Neural cell (in vitro differentiated cells): Measurements from ENCODE around the gene ZBP1. TPM values are rescaled to one million over a fixed set of nuclear protein-coding genes. Genes with fewer than 3 reads are reported as not detected.

ENCODE experiments used
- H2AFZ ChIP-seq: fragments of 200-600, 300-800 bp; sonication (generic), shearing (Covaris generic); 2 replicates; pipeline ENCODE4 v1.6.0; 2014; ENCODE audit warnings: low read depth, mild to moderate bottlenecking, antibody characterized with exemption, low read length, moderate library complexity
- H3F3A ChIP-seq: fragments of 200-600 bp; shearing (Covaris generic); 2 replicates; pipeline ENCODE4 v1.6.1; 2016; ENCODE audit warnings: mild to moderate bottlenecking, moderate library complexity, mixed read lengths, antibody characterized with exemption, low read length; ENCODE audit not compliant: insufficient read depth, poor library complexity, severe bottlenecking
- H3K27ac ChIP-seq: fragments of 200-600, 300-800 bp; sonication (generic), shearing (Covaris generic); 2 replicates; pipeline ENCODE4 v1.5.1; 2014; ENCODE audit warnings: mild to moderate bottlenecking, low read length, moderate library complexity
- H3K27me3 ChIP-seq: fragments of 300-800, 200-600 bp; sonication (generic), shearing (Covaris generic); 2 replicates; pipeline ENCODE4 v1.6.0; 2014; ENCODE audit warnings: mild to moderate bottlenecking, low read depth, low read length, moderate library complexity; ENCODE audit not compliant: insufficient read depth
- H3K36me3 ChIP-seq: fragments of 300-800, 200-600 bp; sonication (generic), shearing (Covaris generic); 2 replicates; pipeline ENCODE4 v1.5.1; 2014; ENCODE audit warnings: mild to moderate bottlenecking, antibody characterized with exemption, low read length, moderate library complexity; ENCODE audit not compliant: insufficient read depth
- H3K4me2 ChIP-seq: fragments of 300-800, 200-600 bp; sonication (generic), shearing (Covaris generic); 2 replicates; pipeline ENCODE4 v1.6.0; 2014; ENCODE audit warnings: mild to moderate bottlenecking, low read length
- H3K4me3 ChIP-seq: fragments of 300-800, 200-600 bp; sonication (generic), shearing (Covaris generic); 2 replicates; pipeline ENCODE4 v1.5.1; 2014; ENCODE audit warnings: mild to moderate bottlenecking, low read length, moderate library complexity
- H3K79me2 ChIP-seq: fragments of 200-600 bp; shearing (Covaris generic); replicated peaks from 2 replicates; pipeline ENCODE4 v1.6.0; 2014; ENCODE audit warnings: mild to moderate bottlenecking, low read length, moderate library complexity; ENCODE audit not compliant: insufficient read depth
- H3K9ac ChIP-seq: fragments of 300-800, 200-600 bp; sonication (generic), shearing (Covaris generic); 2 replicates; pipeline ENCODE4 v1.6.1; 2016; ENCODE audit warnings: mild to moderate bottlenecking, low read length, mixed read lengths
- H3K9me2 ChIP-seq: fragments of 200-600 bp; shearing (Covaris generic); 2 replicates; pipeline ENCODE4 v1.6.1; 2016; ENCODE audit warnings: mild to moderate bottlenecking, low read length, mixed read lengths; ENCODE audit not compliant: insufficient read depth
- H3K9me3 ChIP-seq: fragments of 200-600, 300-800 bp; sonication (generic), shearing (Covaris generic); 2 replicates; pipeline ENCODE4 v1.6.1; 2016; ENCODE audit warnings: mild to moderate bottlenecking, mixed run types, low read length, moderate library complexity, mixed read lengths
- H4K20me1 ChIP-seq: fragments of 200-600 bp; shearing (Covaris generic); 2 replicates; pipeline ENCODE4 v1.6.1; 2016; ENCODE audit warnings: mild to moderate bottlenecking, mixed run types; ENCODE audit not compliant: insufficient read depth
- EP300 ChIP-seq: fragments of 450-650 bp; conservative IDR thresholded peaks from 2 replicates; pipeline ENCODE4 v1.6.1; 2014; ENCODE audit warnings: antibody characterized with exemption, mild to moderate bottlenecking, moderate library complexity; ENCODE audit not compliant: poor library complexity, severe bottlenecking
- EZH2 ChIP-seq: fragments of 200-600, 300-800 bp; shearing (Covaris generic), sonication (generic); IDR thresholded peaks from 2 replicates; pipeline ENCODE4 v1.6.1; 2014; ENCODE audit warnings: antibody characterized with exemption, low read length, borderline replicate concordance, mild to moderate bottlenecking; ENCODE audit not compliant: insufficient read depth, poor library complexity, severe bottlenecking
- MXI1 ChIP-seq: fragments of 450-650 bp; conservative IDR thresholded peaks from 2 replicates; pipeline ENCODE4 v1.6.1; 2014; ENCODE audit warnings: antibody characterized with exemption, mild to moderate bottlenecking; ENCODE audit not compliant: poor library complexity, severe bottlenecking
- POLR2AphosphoS5 ChIP-seq: IDR thresholded peaks from 2 replicates; pipeline ENCODE4 v1.6.1; 2012
- RAD21 ChIP-seq: fragments of 450-650 bp; conservative IDR thresholded peaks from 2 replicates; pipeline ENCODE4 v1.6.1; 2014; ENCODE audit warnings: antibody characterized with exemption, mild to moderate bottlenecking, moderate library complexity
- SMC3 ChIP-seq: fragments of 450-650 bp; conservative IDR thresholded peaks from 2 replicates; pipeline ENCODE4 v1.6.1; 2014; ENCODE audit warnings: antibody characterized with exemption, mild to moderate bottlenecking, moderate library complexity; ENCODE audit not compliant: poor library complexity
- TAF1 ChIP-seq: IDR thresholded peaks from 2 replicates; pipeline ENCODE4 v1.6.1; 2012; ENCODE audit warnings: low read depth
- polyA plus RNA-seq: library from polyadenylated mRNA; depleted of rRNA; stranded (reverse); fragments of >200 nt; gene quantifications from 2 replicates; pipeline ENCODE4 v1.2.3, GENCODE V29; 2014
- TF ChIP-seq, protein P1 (sequence below): IDR thresholded peaks from 2 replicates; pipeline ENCODE4 v1.6.1; 2012; ENCODE audit warnings: borderline replicate concordance
- TF ChIP-seq, protein P2 (sequence below): fragments of 450-650 bp; IDR thresholded peaks from 2 replicates; pipeline ENCODE4 v1.5.1; 2014; ENCODE audit warnings: antibody characterized with exemption, mild to moderate bottlenecking, moderate library complexity; ENCODE audit not compliant: poor library complexity, severe bottlenecking

The ZBP1 gene
- polyA plus RNA-seq, 1 donor from 2014 or later: not detected

DNA sequence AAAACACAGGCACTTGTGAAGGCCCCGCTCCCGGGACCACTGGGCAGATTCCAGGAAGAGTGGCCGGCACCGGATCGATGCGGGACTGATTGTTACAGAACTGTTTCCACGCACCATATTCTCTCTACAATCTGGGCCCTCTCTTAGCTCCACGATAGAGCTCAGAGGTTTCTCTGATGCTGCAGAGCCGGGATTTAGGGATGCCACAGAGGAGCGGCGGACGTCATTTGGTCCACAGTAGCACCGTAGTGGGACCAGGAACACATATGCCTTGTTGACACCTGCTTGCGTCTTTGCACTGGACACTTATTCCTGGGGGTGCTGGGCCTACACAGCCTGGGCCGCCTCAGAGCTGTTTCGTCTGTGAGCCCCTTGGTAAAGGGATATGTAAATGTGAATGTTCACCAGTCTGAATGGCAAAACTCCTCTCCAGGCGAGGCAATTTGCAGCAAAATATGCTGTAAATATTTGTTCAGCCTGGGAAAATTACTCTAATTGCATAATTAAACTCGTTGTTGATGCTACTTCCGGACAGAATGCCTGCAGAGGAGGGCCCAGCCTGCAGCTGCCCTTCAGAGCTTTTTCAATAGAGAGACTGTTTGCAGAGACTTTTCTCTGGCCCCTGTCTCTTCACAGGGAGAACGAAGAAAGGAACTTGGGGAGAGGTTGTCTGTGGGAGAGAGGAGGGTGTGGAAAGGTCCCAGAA lies 49.9 kb downstream of the ZBP1 start:
- no peaks in the 10 kb centered on the region for H3K79me2 ChIP-seq
- H3K4me3 ChIP-seq: no peak overlapping the region
- H3K36me3 ChIP-seq: no peaks in the 10 kb centered on the region
- no peaks in the 10 kb centered on the region for H3K9me2 ChIP-seq
- no peaks in the 10 kb centered on the region for H3K9me3 ChIP-seq
- H2AFZ ChIP-seq: no peak overlapping the region
- H3K4me2 ChIP-seq: no peak overlapping the region
- H3K27ac ChIP-seq: no peak overlapping the region
- no peaks in the 10 kb centered on the region for H3F3A ChIP-seq
- TF ChIP-seq EP300 (no peak), TAF1 (no peak), POLR2AphosphoS5 (no peak), SMC3 (no peak), MXI1 (no peak), RAD21 (no peak), EZH2 (no peak)
- TF ChIP-seq, protein P1, sequence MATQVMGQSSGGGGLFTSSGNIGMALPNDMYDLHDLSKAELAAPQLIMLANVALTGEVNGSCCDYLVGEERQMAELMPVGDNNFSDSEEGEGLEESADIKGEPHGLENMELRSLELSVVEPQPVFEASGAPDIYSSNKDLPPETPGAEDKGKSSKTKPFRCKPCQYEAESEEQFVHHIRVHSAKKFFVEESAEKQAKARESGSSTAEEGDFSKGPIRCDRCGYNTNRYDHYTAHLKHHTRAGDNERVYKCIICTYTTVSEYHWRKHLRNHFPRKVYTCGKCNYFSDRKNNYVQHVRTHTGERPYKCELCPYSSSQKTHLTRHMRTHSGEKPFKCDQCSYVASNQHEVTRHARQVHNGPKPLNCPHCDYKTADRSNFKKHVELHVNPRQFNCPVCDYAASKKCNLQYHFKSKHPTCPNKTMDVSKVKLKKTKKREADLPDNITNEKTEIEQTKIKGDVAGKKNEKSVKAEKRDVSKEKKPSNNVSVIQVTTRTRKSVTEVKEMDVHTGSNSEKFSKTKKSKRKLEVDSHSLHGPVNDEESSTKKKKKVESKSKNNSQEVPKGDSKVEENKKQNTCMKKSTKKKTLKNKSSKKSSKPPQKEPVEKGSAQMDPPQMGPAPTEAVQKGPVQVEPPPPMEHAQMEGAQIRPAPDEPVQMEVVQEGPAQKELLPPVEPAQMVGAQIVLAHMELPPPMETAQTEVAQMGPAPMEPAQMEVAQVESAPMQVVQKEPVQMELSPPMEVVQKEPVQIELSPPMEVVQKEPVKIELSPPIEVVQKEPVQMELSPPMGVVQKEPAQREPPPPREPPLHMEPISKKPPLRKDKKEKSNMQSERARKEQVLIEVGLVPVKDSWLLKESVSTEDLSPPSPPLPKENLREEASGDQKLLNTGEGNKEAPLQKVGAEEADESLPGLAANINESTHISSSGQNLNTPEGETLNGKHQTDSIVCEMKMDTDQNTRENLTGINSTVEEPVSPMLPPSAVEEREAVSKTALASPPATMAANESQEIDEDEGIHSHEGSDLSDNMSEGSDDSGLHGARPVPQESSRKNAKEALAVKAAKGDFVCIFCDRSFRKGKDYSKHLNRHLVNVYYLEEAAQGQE: no peak
- TF ChIP-seq, protein P2, sequence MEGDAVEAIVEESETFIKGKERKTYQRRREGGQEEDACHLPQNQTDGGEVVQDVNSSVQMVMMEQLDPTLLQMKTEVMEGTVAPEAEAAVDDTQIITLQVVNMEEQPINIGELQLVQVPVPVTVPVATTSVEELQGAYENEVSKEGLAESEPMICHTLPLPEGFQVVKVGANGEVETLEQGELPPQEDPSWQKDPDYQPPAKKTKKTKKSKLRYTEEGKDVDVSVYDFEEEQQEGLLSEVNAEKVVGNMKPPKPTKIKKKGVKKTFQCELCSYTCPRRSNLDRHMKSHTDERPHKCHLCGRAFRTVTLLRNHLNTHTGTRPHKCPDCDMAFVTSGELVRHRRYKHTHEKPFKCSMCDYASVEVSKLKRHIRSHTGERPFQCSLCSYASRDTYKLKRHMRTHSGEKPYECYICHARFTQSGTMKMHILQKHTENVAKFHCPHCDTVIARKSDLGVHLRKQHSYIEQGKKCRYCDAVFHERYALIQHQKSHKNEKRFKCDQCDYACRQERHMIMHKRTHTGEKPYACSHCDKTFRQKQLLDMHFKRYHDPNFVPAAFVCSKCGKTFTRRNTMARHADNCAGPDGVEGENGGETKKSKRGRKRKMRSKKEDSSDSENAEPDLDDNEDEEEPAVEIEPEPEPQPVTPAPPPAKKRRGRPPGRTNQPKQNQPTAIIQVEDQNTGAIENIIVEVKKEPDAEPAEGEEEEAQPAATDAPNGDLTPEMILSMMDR: no peak
- H3K27me3 ChIP-seq: no peaks in the 10 kb centered on the region
- H3K9ac ChIP-seq: no peak overlapping the region
- H4K20me1 ChIP-seq: no peaks in the 10 kb centered on the region

DNA sequence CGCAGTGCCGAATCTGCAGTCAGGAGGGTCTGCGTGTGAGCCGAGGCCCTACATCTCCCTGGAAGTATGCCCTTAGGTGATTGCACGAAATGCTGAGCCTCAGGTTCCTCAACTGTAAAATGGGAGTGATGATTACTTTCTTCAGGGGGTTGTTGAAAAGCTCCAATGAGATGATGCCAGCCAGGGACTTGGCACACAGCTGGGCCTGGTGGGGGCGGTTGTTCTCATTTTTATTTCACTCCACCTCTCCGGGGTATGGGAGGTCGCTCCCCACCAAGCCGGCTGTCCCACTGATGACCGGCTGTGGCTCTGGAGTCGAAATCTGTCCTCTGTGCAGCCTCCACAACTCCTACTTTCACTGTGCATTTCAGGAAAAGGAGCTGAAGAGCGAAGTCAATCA lies 51.3 kb downstream of the ZBP1 start:
- no peaks in the 10 kb centered on the region for H3K79me2 ChIP-seq
- TF ChIP-seq, protein P2: no peak
- TF ChIP-seq RAD21: no peak
- TF ChIP-seq, protein P1: no peak
- no peak for TF ChIP-seq POLR2AphosphoS5
- no peak for TF ChIP-seq SMC3
- TF ChIP-seq MXI1: no peak
- no peak for TF ChIP-seq EZH2
- TF ChIP-seq EP300: no peak
- no peak for TF ChIP-seq TAF1
- no peaks in the 10 kb centered on the region for H3K9me2 ChIP-seq
- no peak overlapping the region for H3K27ac ChIP-seq
- H3K36me3 ChIP-seq: no peaks in the 10 kb centered on the region
- H3K9ac ChIP-seq: no peak overlapping the region
- no peak overlapping the region for H2AFZ ChIP-seq
- no peaks in the 10 kb centered on the region for H3K27me3 ChIP-seq
- no peak overlapping the region for H3K4me3 ChIP-seq
- no peak overlapping the region for H3K4me2 ChIP-seq
- no peaks in the 10 kb centered on the region for H4K20me1 ChIP-seq
- H3F3A ChIP-seq: no peaks in the 10 kb centered on the region
- H3K9me3 ChIP-seq: no peaks in the 10 kb centered on the region
